ENCODE results near the gene BFSP1. TPM values are rescaled to one million over a fixed set of nuclear protein-coding genes. Genes with fewer than 3 reads are reported as not detected.
A peak's percentile ranks its signal among the peaks of the same experiment; 100 is the strongest.

Gene BFSP1
- total and polyA plus RNA-seq, 2 of the 8 experiments (the other 6 are each of a cell fraction or from before 2014, with no cell fraction given) = 1.5 to 2.5 TPM

DNA sequence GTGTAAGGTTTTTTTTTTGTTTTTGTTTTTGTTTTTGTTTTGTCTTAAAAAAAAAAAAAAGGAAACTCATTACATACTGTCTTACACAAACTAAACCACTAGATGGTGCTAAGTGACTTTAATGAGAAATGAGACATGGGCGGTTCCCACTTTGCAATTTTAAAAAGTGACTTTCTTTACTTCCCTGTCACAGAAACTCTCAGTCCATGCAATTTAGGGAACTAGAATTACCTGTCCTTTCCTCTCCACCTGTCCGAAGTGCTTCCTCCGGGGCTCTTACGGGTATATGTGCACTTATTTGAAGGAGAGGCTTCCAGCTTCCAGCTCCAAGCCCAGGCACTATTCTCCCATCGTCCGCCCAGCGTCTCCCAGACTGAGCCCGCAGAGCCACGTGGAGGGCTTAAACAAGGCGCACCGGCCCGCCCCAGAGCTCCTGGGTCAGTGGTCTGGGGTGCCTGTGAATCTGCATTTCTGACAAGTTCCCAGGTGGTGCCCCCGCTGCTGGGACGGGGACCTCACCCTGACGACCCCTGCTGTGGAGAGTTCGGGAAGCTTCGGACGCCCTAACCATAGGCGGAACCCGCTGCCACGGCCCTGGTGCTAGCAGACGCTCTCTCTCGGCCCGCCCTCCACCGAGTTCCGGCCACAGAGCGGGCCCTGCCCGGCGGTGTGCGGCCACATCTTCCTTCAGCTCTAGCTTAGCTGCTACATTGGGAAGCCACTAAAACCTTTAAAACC, 26.1 kb downstream of the BFSP1 start:
- H3K4me3 ChIP-seq (ENCODE audit: extremely low read depth in 1 of 4, insufficient read depth in 2 of 4, low read depth in 3 of 4, low read length in 4 of 4) = peak overlapping the region; percentile 4 to 55 (median 44); a peak in 7 of 8 replicates
- no peak overlapping the region for H3K9ac ChIP-seq (replicated peaks in 1 of 4; ENCODE audit: extremely low read depth in 1 of 4, low read depth in 3 of 4, low read length in 3 of 4)
- CTCF ChIA-PET (ENCODE audit: partially characterized antibody) = interaction anchor here (0.6 to 7.5 kb wide), 52 partner anchors 8 to 703 kb away, joined by 3 to 114 read pairs (median 5); partner anchors contain the start of gene BFSP1
- H2BK12ac ChIP-seq (ENCODE audit: low read depth, low read length) = peak overlapping the region; percentile 71; the same call in 1 of the 2 replicates
- DNase-seq (ENCODE audit: low read depth in 1 of 2, low spot score in 2 of 2) = peak in 1 of 2 experiments; percentile 81
- FAIRE-seq = peak; percentile 77
- H3K36me3 ChIP-seq (ENCODE audit: control insufficient read depth in 2 of 4, insufficient read depth in 4 of 4, low read length in 3 of 4) = no peaks in the 10 kb centered on the region
- peaks cover 0 to 10% (median 3%) of the 10 kb centered on the region in 4 experiments; a peak in 4 of 7 replicates for H3K4me1 ChIP-seq (replicated peaks in 1 of 4; ENCODE audit: control insufficient read depth in 3 of 4, insufficient read depth in 4 of 4, low read length in 3 of 4)
- POLR2A ChIA-PET (ENCODE audit: partially characterized antibody) = interaction anchor here (0.8 to 2.2 kb wide), 9 partner anchors 9 to 435 kb away, joined by 3 to 10 read pairs (median 5); partner anchors contain the start of genes BFSP1 and DSTN
- no peaks in the 10 kb centered on the region; the same call in 1 of the 2 replicates for H3K23me2 ChIP-seq (ENCODE audit: low read depth, low read length)
- peaks cover 0 to 9% (median 1%) of the 10 kb centered on the region in 4 experiments; a peak in 3 of 7 replicates for H3K27me3 ChIP-seq (replicated peaks in 1 of 4; ENCODE audit: control insufficient read depth in 3 of 4, extremely low read depth in 1 of 4, insufficient read depth in 3 of 4, low read length in 3 of 4)
- WGBS, 2 experiments (ENCODE audit: extremely low coverage in 1 of 2, insufficient coverage in 1 of 2, insufficient read length in 1 of 2, insufficient replicate concordance in 2 of 2, low coverage in 1 of 2, low lambda C conversion rate in 2 of 2, missing lambda C conversion rate in 1 of 2) = 9% methylated on average over 30 of the region's 30 CpGs; no CpG with 5 or more reads in 1 of the 2 experiments
- peak overlapping the region; percentile 61 for H4K91ac ChIP-seq (replicated peaks; ENCODE audit: insufficient read length, low read length)
- no peak overlapping the region for H3K14ac ChIP-seq (ENCODE audit: insufficient read length)
- H3K18ac ChIP-seq (ENCODE audit: extremely low read depth, low read length) = peak overlapping the region; percentile 52; the same call in 1 of the 2 replicates
- no peaks in the 10 kb centered on the region for H4K20me1 ChIP-seq (replicated peaks in 1 of 2; ENCODE audit: control insufficient read depth in 1 of 2, insufficient read depth in 2 of 2, low read length in 2 of 2)
- H3K9me3 ChIP-seq (ENCODE audit: insufficient read depth in 2 of 2, low read depth in 1 of 2, low read length in 1 of 2) = no peaks in the 10 kb centered on the region
- H2BK20ac ChIP-seq (ENCODE audit: low read length) = no peak overlapping the region
- peak overlapping the region; percentile 92; the same call in 1 of the 2 replicates for H4K8ac ChIP-seq (ENCODE audit: extremely low read depth, insufficient read depth, low read length)
- no peak overlapping the region for H2BK15ac ChIP-seq (ENCODE audit: low read length)
- no peak overlapping the region for H3K23ac ChIP-seq (ENCODE audit: insufficient read length)
- H2AFZ ChIP-seq (ENCODE audit: low read length) = peak overlapping the region; percentile 60; the same call in 1 of the 2 replicates
- H3K79me1 ChIP-seq (ENCODE audit: low read depth, low read length) = no peaks in the 10 kb centered on the region
- H3K79me2 ChIP-seq (ENCODE audit: control insufficient read depth in 1 of 2, insufficient read depth in 2 of 2, low read length in 2 of 2) = no peaks in the 10 kb centered on the region
- no peak overlapping the region for H3K4ac ChIP-seq (replicated peaks; ENCODE audit: insufficient read length, low read depth, low read length)
- H3K56ac ChIP-seq (replicated peaks; ENCODE audit: insufficient read length, low read depth, low read length) = no peak overlapping the region
- H2AK5ac ChIP-seq (ENCODE audit: low read depth, low read length) = no peak overlapping the region
- no peak overlapping the region for H2BK120ac ChIP-seq (replicated peaks; ENCODE audit: low read depth, low read length)
- no peak overlapping the region for H3K27ac ChIP-seq (ENCODE audit: low read depth, low read length)
- 0 out of 2 replicates have a peak overlapping the region, but pooled peaks have one; percentile 28 for H2BK5ac ChIP-seq (ENCODE audit: low read depth, low read length)
- peak overlapping the region; percentile 21 to 81 for H3K4me2 ChIP-seq (ENCODE audit: insufficient read depth in 1 of 2, low read depth in 2 of 2, low read length in 2 of 2)
- no peak overlapping the region for H4K5ac ChIP-seq (ENCODE audit: insufficient read length, low read depth, low read length)
- TF ChIP-seq KDM1A (IDR thresholded peaks at IDR 0.05; ENCODE audit: borderline replicate concordance, low read length) (no peak), TCF12 (IDR thresholded peaks at IDR 0.05; ENCODE audit: low read depth, low read length) (no peak), BRCA1 (IDR thresholded peaks at IDR 0.05; ENCODE audit: low read depth, low read length) (no peak), EGR1 (IDR thresholded peaks at IDR 0.05; ENCODE audit: borderline replicate concordance, low read depth, low read length) (no peak), RAD21 (IDR thresholded peaks at IDR 0.05 in 1 of 2, conservative IDR thresholded peaks at IDR 0.05 in 1 of 2; ENCODE audit: low read depth in 2 of 2, low read length in 2 of 2) (peak; percentile 71 to 83), CTCF (IDR thresholded peaks at IDR 0.05; ENCODE audit: control extremely low read depth in 1 of 3, insufficient read depth in 1 of 3, low read depth in 1 of 3, low read length in 3 of 3) (peak in 2 of 3 experiments; percentile 45 to 50; a peak in 2 of 4 replicates), ASH2L (IDR thresholded peaks at IDR 0.05; ENCODE audit: low read length) (peak; percentile 42), CREB1 (IDR thresholded peaks at IDR 0.05) (no peak; the same call in 1 of the 2 replicates)
